Measurements from ENCODE around the gene SARNP.

DNA sequence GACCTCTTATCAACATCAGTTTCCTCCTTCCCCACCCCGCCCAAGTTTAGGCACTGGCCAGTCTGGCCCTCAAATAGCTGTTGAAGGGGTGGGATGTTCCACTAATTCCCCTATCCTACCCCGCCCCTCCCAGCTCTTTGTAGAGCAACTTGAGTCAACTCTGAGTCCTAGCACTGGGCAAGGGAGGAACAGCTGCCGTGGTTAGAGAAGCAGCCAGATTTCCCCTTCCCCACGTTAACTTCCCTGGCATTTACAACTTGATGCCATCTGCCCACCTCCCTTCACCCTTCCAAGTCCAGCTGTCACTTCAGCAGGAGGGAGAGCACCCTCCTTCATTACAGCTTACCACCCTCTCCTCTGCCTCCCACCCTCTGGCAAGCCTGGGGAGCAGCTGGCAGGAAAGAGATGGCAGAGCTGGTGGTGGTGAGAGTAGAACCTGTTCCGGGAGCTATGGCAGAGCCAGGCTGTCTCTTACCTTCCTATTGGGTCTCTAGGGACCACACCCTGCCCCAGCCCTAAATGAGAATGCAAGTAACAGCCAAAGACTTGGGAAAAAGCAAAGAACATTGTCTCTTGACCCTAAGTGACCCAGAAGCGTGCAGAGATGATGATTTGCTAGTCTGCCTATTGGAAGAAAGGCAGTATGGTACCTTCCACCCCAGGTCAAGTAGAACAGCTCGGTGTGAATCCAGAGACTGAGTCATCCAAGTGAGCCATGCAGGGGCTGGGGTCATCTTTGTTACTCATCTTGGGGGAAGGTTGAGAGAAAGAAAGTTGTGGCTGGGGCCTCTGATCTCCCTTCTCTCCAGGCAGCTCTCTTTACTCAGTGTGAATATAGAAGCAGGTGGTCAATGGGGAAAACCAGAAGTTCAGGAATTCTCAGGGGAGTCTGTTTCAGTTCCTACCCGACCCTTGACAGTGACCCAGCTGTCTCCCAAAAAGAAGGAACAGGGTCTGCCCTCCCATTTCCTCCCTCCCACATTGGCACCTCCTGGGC lies 100.2 kb downstream of the SARNP start:
- TF ChIP-seq, protein P1, sequence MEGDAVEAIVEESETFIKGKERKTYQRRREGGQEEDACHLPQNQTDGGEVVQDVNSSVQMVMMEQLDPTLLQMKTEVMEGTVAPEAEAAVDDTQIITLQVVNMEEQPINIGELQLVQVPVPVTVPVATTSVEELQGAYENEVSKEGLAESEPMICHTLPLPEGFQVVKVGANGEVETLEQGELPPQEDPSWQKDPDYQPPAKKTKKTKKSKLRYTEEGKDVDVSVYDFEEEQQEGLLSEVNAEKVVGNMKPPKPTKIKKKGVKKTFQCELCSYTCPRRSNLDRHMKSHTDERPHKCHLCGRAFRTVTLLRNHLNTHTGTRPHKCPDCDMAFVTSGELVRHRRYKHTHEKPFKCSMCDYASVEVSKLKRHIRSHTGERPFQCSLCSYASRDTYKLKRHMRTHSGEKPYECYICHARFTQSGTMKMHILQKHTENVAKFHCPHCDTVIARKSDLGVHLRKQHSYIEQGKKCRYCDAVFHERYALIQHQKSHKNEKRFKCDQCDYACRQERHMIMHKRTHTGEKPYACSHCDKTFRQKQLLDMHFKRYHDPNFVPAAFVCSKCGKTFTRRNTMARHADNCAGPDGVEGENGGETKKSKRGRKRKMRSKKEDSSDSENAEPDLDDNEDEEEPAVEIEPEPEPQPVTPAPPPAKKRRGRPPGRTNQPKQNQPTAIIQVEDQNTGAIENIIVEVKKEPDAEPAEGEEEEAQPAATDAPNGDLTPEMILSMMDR (IDR thresholded peaks at IDR 0.05), result no peak
- TF ChIP-seq POLR2A (IDR thresholded peaks at IDR 0.05) (no peak), POLR2AphosphoS5 (IDR thresholded peaks at IDR 0.05) (peak in 1 of 3 donors; percentile 39), EP300 (IDR thresholded peaks at IDR 0.05; ENCODE audit: low read depth) (no peak)

All from transverse colon (tissue), 4 donors.